Sigmoid colon (tissue), 4 donors: ENCODE measurements around the gene ZNF534.

ENCODE experiments used
- CTCF ChIP-seq, 4 experiments: fragments of 450-650 bp in 3 of 4; fragments of 200-600 bp in 1 of 4; IDR thresholded peaks; one replicate each; pipeline ENCODE4 v1.5.1; 2016 to 2019; ENCODE audit warnings: antibody characterized with exemption in 4 of 4, mild to moderate bottlenecking in 3 of 4, moderate library complexity in 2 of 4
- EP300 ChIP-seq, 4 donors: sonication (generic); formaldehyde crosslinking; IDR thresholded peaks; one replicate each; pipeline ENCODE4 v1.6.1; 2017; ENCODE audit warnings: antibody characterized with exemption in 4 of 4
- POLR2A ChIP-seq, 2 donors: fragments of 450-650 bp; IDR thresholded peaks; one replicate each; pipeline ENCODE4 v1.6.1; 2016; ENCODE audit warnings: antibody characterized with exemption in 2 of 2, mild to moderate bottlenecking in 2 of 2, moderate library complexity in 2 of 2
- POLR2AphosphoS5 ChIP-seq, 4 donors: sonication (generic); formaldehyde crosslinking; IDR thresholded peaks; one replicate each; pipeline ENCODE4 v1.6.1; 2017; ENCODE audit warnings: antibody characterized with exemption in 4 of 4

DNA sequence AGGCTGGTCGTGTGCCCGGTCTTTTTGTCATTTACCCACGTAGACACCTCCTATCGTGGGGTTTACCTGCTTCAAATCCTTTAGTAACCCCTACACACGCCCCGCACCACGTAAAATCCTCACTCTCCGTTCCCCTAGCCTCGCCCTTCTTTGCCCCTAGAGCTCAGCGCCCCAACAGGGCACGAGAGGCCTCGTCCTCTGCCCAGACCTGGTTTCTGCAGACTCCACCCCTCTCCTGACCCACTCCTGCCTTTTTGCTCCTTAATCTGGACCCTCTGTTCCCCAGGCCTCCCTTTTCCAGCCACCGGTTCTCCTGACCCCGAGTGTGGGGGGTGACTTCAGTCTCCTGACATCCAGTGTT, 30.9 kb upstream of the ZNF534 start:
- TF ChIP-seq CTCF (IDR thresholded peaks at IDR 0.05) (no peak), POLR2A (IDR thresholded peaks at IDR 0.05) (no peak), POLR2AphosphoS5 (IDR thresholded peaks at IDR 0.05) (no peak), EP300 (IDR thresholded peaks at IDR 0.05) (no peak)
